ENCODE measurements around the gene TP53TG5. TPM values are rescaled to one million over a fixed set of nuclear protein-coding genes. Genes with fewer than 3 reads are reported as not detected.

The TP53TG5 gene
- total and polyA plus RNA-seq, 2 donors (not counting 1 experiment from before 2014, with no cell fraction given), result 0.14 TPM; not detected in 1

DNA sequence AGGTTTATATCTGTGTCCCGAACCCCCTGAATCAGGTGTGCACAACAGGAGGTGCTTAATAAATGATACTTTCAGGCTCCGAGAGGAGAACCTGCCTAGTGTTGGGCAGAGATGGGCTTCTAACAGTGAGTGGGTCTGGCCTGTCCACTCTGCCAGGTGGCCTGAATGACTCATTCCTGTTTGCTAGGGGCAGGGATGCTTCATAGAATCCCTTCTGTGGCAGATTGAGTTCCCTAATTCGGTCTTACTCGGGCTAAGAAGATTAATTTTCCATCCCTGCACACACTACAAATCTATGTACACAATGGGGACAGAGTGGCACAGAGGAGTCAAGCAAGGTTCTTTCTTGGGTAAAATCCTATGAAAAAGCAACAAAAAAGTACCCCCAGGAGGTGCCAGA is 49.7 kb downstream of the TP53TG5 start:
- DNase-seq (ENCODE audit: low read depth in 2 of 2), result no peak
- H3K79me2 ChIP-seq (ENCODE audit: control insufficient read depth, insufficient read depth, low read length), result peaks cover 19% of the 10 kb centered on the region
- no peak overlapping the region for H3K9ac ChIP-seq (ENCODE audit: insufficient read depth, low read length)
- H4K20me1 ChIP-seq (ENCODE audit: control insufficient read depth, extremely low read depth, insufficient read depth, low read length), result no peaks in the 10 kb centered on the region
- no peaks in the 10 kb centered on the region for H3K27me3 ChIP-seq (ENCODE audit: control insufficient read depth, insufficient read depth, low read length)
- no peak overlapping the region for H3K27ac ChIP-seq (ENCODE audit: insufficient read depth, low read length)
- H3K36me3 ChIP-seq (ENCODE audit: control insufficient read depth, insufficient read depth, low read length), result peaks cover 31% of the 10 kb centered on the region
- no peak overlapping the region for H3K4me3 ChIP-seq (replicated peaks in 1 of 4; ENCODE audit: control extremely low read depth in 1 of 4, insufficient read depth in 1 of 4, low read depth in 3 of 4, low read length in 4 of 4)
- TF ChIP-seq EZH2 (IDR thresholded peaks at IDR 0.05; ENCODE audit: low read length, missing control alignments), result no peak
- TF ChIP-seq, protein P1, sequence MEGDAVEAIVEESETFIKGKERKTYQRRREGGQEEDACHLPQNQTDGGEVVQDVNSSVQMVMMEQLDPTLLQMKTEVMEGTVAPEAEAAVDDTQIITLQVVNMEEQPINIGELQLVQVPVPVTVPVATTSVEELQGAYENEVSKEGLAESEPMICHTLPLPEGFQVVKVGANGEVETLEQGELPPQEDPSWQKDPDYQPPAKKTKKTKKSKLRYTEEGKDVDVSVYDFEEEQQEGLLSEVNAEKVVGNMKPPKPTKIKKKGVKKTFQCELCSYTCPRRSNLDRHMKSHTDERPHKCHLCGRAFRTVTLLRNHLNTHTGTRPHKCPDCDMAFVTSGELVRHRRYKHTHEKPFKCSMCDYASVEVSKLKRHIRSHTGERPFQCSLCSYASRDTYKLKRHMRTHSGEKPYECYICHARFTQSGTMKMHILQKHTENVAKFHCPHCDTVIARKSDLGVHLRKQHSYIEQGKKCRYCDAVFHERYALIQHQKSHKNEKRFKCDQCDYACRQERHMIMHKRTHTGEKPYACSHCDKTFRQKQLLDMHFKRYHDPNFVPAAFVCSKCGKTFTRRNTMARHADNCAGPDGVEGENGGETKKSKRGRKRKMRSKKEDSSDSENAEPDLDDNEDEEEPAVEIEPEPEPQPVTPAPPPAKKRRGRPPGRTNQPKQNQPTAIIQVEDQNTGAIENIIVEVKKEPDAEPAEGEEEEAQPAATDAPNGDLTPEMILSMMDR (conservative IDR thresholded peaks at IDR 0.05 in 1 of 2, IDR thresholded peaks at IDR 0.05 in 1 of 2; ENCODE audit: low read depth in 1 of 2, low read length in 2 of 2), result no peak
- no peaks in the 10 kb centered on the region for H3K9me3 ChIP-seq (ENCODE audit: control insufficient read depth, insufficient read depth, low read depth, low read length)
- H3K4me1 ChIP-seq (ENCODE audit: control insufficient read depth, extremely low read depth, insufficient read depth, low read length), result no peaks in the 10 kb centered on the region
- no peak overlapping the region for H2AFZ ChIP-seq (ENCODE audit: low read length)
- no peak overlapping the region for H3K4me2 ChIP-seq (ENCODE audit: extremely low read depth, insufficient read depth, low read length)

DNA sequence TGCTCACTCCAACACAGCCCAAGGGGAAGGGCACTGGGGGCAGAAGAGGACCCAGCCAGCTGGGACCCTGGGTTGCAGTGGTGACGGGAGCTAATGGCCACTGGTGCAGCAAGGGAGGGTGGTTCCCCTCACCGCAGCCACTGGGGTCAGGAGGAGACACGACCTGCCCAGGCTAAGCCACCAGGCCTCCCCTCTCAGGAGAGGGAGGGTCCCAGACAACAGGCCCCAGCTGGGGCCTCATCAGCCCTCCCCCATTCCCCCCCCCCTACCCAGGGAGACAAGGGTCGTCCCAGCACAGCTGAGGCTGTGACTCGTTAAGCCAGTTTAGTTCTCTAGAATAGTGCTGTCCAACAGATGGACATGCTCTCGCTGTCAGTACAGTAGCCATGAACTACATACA is 52.8 kb downstream of the TP53TG5 start:
- H4K20me1 ChIP-seq (ENCODE audit: control insufficient read depth, extremely low read depth, insufficient read depth, low read length), result no peaks in the 10 kb centered on the region
- H3K27me3 ChIP-seq (ENCODE audit: control insufficient read depth, insufficient read depth, low read length), result no peaks in the 10 kb centered on the region
- H3K27ac ChIP-seq (ENCODE audit: insufficient read depth, low read length), result no peak overlapping the region
- no peak overlapping the region for H2AFZ ChIP-seq (ENCODE audit: low read length)
- DNase-seq (ENCODE audit: low read depth in 2 of 2), result no peak
- no peak overlapping the region for H3K4me3 ChIP-seq (replicated peaks in 1 of 4; ENCODE audit: control extremely low read depth in 1 of 4, insufficient read depth in 1 of 4, low read depth in 3 of 4, low read length in 4 of 4)
- peaks cover 10% of the 10 kb centered on the region for H3K79me2 ChIP-seq (ENCODE audit: control insufficient read depth, insufficient read depth, low read length)
- H3K4me1 ChIP-seq (ENCODE audit: control insufficient read depth, extremely low read depth, insufficient read depth, low read length), result no peaks in the 10 kb centered on the region
- no peak overlapping the region for H3K4me2 ChIP-seq (ENCODE audit: extremely low read depth, insufficient read depth, low read length)
- no peaks in the 10 kb centered on the region for H3K9me3 ChIP-seq (ENCODE audit: control insufficient read depth, insufficient read depth, low read depth, low read length)
- H3K36me3 ChIP-seq (ENCODE audit: control insufficient read depth, insufficient read depth, low read length), result peaks cover 21% of the 10 kb centered on the region
- no peak overlapping the region for H3K9ac ChIP-seq (ENCODE audit: insufficient read depth, low read length)
- TF ChIP-seq, protein P1 (conservative IDR thresholded peaks at IDR 0.05 in 1 of 2, IDR thresholded peaks at IDR 0.05 in 1 of 2; ENCODE audit: low read depth in 1 of 2, low read length in 2 of 2), result no peak
- TF ChIP-seq EZH2 (IDR thresholded peaks at IDR 0.05; ENCODE audit: low read length, missing control alignments), result no peak

DNA sequence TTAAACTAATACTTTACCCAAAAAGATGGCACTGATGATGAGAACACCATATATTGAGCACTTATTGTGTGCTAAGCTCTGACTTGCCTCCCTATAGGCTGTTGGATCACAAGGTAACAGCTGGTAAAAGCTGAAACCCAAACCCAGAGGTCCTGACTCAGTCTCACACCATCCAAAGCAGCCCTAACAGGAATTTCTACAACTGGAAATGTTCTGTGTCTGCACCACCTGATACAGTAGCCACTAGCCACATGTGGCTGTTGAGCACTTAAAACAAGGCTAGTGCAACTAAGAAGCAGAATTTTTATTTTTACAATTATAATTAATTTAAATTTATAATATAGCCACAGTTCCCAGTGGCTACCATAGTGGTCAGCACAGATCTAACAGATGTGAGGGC is 54.4 kb downstream of the TP53TG5 start:
- Histone ChIP-seq H3K4me3 (replicated peaks in 1 of 4; ENCODE audit: control extremely low read depth in 1 of 4, insufficient read depth in 1 of 4, low read depth in 3 of 4, low read length in 4 of 4) (no peak overlapping the region), H2AFZ (ENCODE audit: low read length) (no peak overlapping the region), H3K9ac (ENCODE audit: insufficient read depth, low read length) (no peak overlapping the region), H3K79me2 (ENCODE audit: control insufficient read depth, insufficient read depth, low read length) (peaks cover 3% of the 10 kb centered on the region), H3K27ac (ENCODE audit: insufficient read depth, low read length) (no peak overlapping the region), H3K4me1 (ENCODE audit: control insufficient read depth, extremely low read depth, insufficient read depth, low read length) (no peaks in the 10 kb centered on the region), H3K27me3 (ENCODE audit: control insufficient read depth, insufficient read depth, low read length) (no peaks in the 10 kb centered on the region), H3K36me3 (ENCODE audit: control insufficient read depth, insufficient read depth, low read length) (peaks cover 12% of the 10 kb centered on the region), H4K20me1 (ENCODE audit: control insufficient read depth, extremely low read depth, insufficient read depth, low read length) (no peaks in the 10 kb centered on the region), H3K4me2 (ENCODE audit: extremely low read depth, insufficient read depth, low read length) (no peak overlapping the region), H3K9me3 (ENCODE audit: control insufficient read depth, insufficient read depth, low read depth, low read length) (no peaks in the 10 kb centered on the region)
- peak in 1 of 2 donors; percentile 38 for DNase-seq (ENCODE audit: low read depth in 2 of 2)
- TF ChIP-seq, protein P1 (conservative IDR thresholded peaks at IDR 0.05 in 1 of 2, IDR thresholded peaks at IDR 0.05 in 1 of 2; ENCODE audit: low read depth in 1 of 2, low read length in 2 of 2), result no peak
- TF ChIP-seq EZH2 (IDR thresholded peaks at IDR 0.05; ENCODE audit: low read length, missing control alignments), result no peak

Data from fibroblast of lung (primary cell).